Coronary artery (tissue), 2 donors: ENCODE results near the gene HTR4.
"Not testable (repeated sequence)": the region's sequence is repeated elsewhere in the genome, so short reads cannot be mapped to it uniquely, and the experiment has no call there.

ENCODE experiments used
- DNase-seq: peaks from one replicate; pipeline ENCODE4 v3.0.0-alpha.2; 2017; ENCODE audit warnings: low spot score
- H3K27ac ChIP-seq, 2 donors: fragments of 200-600 bp; sonication (generic); one replicate each; pipeline ENCODE4 v1.5.1; 2016 to 2019
- H3K4me3 ChIP-seq: fragments of 200-600 bp; sonication (generic); 2 replicates; pipeline ENCODE4 v1.5.1; 2016; ENCODE audit warnings: mild to moderate bottlenecking, moderate library complexity
- TF ChIP-seq, protein P1 (sequence below): fragments of 200-600 bp; sonication (generic); IDR thresholded peaks from one replicate; pipeline ENCODE4 v1.5.1; 2019; ENCODE audit warnings: antibody characterized with exemption

HTR4 gene

DNA sequence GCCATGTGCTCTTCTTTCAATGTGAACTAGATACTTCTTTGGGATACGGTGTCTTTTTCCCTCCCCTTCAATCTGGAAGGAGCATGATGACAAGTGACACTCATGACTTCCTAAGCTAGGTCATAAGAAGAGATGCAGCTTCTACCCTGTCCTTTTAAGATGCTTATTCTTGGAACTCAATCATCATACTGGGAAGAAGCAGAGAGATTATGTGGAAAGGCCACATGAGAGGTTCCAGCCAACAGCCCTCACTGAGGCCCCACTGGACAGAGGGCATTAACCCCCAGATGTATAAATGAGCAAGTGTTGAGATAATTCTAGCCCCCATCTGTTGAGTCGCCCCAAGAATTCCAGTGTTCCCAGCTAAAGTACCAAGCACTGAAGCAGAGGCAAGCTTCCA lies 29.3 kb upstream of the HTR4 start:
- no peak for DNase-seq
- Histone ChIP-seq H3K4me3 (no peak overlapping the region), H3K27ac (no peak overlapping the region)
- TF ChIP-seq, protein P1, sequence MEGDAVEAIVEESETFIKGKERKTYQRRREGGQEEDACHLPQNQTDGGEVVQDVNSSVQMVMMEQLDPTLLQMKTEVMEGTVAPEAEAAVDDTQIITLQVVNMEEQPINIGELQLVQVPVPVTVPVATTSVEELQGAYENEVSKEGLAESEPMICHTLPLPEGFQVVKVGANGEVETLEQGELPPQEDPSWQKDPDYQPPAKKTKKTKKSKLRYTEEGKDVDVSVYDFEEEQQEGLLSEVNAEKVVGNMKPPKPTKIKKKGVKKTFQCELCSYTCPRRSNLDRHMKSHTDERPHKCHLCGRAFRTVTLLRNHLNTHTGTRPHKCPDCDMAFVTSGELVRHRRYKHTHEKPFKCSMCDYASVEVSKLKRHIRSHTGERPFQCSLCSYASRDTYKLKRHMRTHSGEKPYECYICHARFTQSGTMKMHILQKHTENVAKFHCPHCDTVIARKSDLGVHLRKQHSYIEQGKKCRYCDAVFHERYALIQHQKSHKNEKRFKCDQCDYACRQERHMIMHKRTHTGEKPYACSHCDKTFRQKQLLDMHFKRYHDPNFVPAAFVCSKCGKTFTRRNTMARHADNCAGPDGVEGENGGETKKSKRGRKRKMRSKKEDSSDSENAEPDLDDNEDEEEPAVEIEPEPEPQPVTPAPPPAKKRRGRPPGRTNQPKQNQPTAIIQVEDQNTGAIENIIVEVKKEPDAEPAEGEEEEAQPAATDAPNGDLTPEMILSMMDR, result no peak

DNA sequence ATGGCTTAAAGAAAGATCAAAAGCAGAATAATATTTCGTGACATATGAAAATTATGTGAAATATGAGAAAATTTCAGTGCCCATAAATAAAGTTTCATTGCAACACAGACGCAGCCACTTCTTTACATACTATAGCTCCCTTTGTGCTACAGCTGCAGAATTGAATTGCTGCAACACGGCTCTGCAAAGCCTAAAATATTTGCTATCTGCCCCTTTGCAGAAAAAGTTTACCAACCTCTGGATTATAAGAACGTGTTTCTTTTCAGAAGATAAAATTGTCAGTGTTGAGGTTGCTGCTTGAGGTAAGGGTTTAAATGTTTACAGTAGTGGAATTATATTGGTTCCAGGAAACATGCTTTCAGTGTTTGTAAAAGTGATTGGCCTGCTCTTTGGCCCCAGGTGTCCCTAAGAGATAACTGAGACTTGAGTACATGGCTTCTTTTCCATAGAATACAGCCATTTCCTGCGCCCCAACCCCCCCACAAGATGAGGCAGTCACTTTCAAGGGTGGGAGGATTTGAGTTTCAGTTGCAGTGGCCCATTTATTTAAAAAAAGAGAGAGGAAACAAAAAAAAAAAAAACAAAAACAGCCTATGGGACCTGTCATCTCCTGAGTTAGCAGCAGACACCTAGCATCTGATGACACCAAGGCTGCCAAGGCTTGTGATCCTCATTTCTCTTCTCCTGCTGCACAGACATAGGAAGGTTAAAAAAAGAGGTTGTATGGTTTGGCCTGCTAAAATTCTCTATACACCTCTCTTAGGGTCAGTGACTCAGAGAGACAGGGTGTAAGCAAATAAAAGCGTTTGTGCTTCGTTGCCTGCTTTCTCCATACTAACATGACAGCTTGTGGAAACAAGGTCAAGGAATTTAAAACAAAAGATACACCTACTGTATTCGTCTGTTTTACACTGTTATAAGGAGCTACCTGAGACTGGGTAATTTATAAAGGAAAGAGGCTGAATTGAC lies 28.0 kb upstream of the HTR4 start:
- no peak overlapping the region for H3K27ac ChIP-seq
- TF ChIP-seq, protein P1, result no peak
- H3K4me3 ChIP-seq, result no peak overlapping the region
- no peak for DNase-seq

DNA sequence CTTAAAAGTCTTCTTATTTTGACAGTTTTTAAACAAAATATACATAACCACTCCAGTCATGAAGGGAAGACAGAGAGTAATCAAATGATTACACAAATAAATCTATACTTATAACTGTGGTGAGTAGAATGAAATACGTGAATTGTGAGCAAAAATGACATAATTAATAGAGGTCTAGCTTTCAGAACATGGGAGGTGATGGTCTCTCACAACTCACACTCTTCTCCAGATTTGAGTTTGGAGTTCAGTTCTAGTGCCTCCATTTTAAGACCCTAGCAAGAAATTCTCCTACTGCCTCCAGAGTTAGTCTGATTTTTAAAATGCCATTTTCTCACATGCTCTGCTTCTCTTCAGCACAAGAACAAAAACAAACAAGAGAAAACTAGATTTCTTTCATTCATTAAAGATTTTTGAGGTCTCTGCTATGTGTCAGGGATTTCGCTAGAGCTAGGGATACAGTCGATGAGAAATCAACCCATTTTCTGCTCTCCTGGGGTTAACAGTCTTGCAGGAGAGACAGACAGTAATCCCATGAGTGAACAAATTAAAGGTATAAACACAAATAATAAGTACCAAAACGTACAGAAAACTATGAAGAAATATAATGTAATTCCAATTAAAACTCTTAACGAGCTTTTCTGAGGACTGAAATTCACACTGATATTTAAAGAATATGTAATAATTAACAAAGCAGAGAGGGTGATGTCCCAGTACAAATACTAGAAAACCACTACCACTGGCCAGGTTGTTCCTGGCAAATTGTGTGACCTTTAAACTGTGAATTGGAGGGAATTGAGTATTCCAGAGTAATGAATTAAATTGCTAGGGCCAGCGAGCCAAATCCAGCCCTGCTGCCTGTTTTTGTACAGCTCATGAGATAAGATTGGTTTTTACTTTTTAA lies 27.1 kb upstream of the HTR4 start:
- TF ChIP-seq, protein P1, result no peak
- no peak overlapping the region for H3K27ac ChIP-seq
- DNase-seq, result no peak
- H3K4me3 ChIP-seq, result no peak overlapping the region

DNA sequence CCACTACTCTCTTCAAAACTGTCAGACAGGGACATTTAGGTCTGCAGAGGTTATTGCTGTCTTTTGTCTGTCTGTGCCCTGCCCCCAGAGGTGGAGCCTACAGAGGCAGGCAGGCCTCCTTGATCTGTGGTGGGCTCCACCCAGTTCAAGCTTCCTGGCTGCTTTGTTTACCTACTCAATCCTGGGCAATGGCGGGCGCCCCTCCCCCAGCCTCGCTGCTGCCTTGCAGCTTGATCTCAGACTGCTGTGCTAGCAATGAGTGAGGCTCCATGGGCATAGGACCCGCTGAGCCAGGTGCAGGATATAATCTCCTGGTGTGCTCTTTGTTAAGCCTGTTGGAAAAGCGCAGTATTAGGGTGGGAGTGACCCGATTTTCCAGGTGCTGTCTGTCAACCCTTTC lies 19.4 kb upstream of the HTR4 start:
- H3K27ac ChIP-seq, DNase-seq, H3K4me3 ChIP-seq: not testable (repeated sequence)

DNA sequence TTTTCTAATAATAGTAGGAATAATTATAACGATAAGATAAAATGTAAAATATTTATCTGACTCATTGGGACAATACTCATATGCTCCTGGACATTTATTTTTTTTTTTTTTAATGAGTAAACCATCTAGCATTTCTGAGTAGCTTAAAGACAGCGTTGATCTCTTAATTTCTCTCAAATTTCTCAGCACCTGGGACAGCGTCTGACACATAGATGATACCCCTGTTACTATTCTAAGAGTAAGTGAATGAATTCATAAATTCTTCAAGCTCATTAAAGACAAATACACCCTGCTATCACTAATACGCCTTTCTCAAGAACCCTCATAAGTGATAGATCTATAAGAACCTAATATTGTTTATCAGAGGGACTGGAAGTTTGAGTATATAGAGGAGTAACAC lies 12.0 kb upstream of the HTR4 start:
- TF ChIP-seq, protein P1, result no peak
- no peak overlapping the region for H3K27ac ChIP-seq
- no peak overlapping the region for H3K4me3 ChIP-seq
- no peak for DNase-seq

- Histone ChIP-seq H3K27ac (no peak overlapping the region), H3K4me3 (no peak overlapping the region)
- no peak for DNase-seq
- TF ChIP-seq, protein P1, result no peak
Measured at GRCh38 chr5:148665431-148665830, 11.1 kb upstream of the HTR4 start.

GRCh38 chr5:148663509-148663908 lies 9.2 kb upstream of the HTR4 start:
- H3K27ac ChIP-seq, result no peak overlapping the region
- no peak for DNase-seq
- TF ChIP-seq, protein P1, result no peak
- no peak overlapping the region for H3K4me3 ChIP-seq
